Measurements from ENCODE around the gene DSCAML1.

Gene DSCAML1

GRCh38 chr11:117549417-117549816, 247.6 kb downstream of the DSCAML1 start:
- no peak for DNase-seq (ENCODE audit: low read depth in 3 of 3)

DNA sequence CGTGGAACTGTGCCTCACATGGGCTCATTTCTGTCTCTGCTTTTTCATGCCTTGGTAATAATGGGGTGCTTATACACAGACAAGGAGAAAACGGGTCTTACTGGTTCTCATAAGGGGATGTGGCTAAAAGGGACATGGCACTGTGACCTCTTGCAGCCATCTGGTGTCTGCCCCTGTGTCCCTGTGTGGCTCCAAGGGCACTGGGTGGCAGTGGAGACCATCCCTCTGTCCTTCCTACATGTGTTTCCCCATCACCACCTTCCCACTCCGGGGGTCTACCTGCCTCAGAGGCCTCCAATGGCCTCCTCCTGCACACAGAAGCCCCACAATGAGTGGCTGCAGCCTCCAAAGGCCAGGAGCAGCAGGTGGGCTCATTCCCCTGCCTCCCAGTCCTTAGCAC, 248.1 kb downstream of the DSCAML1 start:
- DNase-seq (ENCODE audit: low read depth in 3 of 3) = no peak

DNA sequence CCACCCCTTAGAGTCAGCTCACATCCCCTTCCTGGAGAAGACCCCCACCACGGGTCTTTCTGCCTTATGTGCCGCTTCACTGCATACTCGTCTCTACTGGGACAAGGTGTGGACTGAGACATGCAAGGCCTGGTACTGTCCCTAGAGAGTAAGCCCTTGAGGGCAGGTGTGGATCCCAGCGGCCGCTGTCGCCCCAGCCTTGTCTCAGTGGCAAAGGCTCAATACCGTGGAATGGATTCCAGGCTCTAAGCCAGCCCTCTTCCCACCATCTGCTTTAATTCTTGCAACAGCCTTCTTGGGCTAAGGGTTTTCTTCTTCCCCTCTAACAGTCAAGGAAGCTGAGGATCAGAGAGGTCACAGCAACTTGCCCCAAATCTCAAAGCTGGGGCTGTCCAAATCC, 249.1 kb downstream of the DSCAML1 start:
- no peak for DNase-seq (ENCODE audit: low read depth in 3 of 3)

GRCh38 chr11:117547195-117547850, 249.7 kb downstream of the DSCAML1 start:
- DNase-seq (ENCODE audit: low read depth in 3 of 3) = no peak

- DNase-seq (ENCODE audit: low read depth in 3 of 3) = no peak
These were observed 250.4 kb downstream of the DSCAML1 start for GRCh38 chr11:117546431-117547194.

- no peak for DNase-seq (ENCODE audit: low read depth in 3 of 3)
These were observed 251.3 kb downstream of the DSCAML1 start for GRCh38 chr11:117545706-117546105.

- DNase-seq (ENCODE audit: low read depth in 3 of 3) = no peak
These were observed 252.8 kb downstream of the DSCAML1 start for GRCh38 chr11:117544130-117544800.

- DNase-seq (ENCODE audit: low read depth in 3 of 3) = no peak
These were observed 255.8 kb downstream of the DSCAML1 start for GRCh38 chr11:117541211-117541610.

- no peak for DNase-seq (ENCODE audit: low read depth in 3 of 3)
These were observed 258.5 kb downstream of the DSCAML1 start for GRCh38 chr11:117538263-117539135.

GRCh38 chr11:117535850-117536411, 261.1 kb downstream of the DSCAML1 start:
- no peak for DNase-seq (ENCODE audit: low read depth in 3 of 3)

DNA sequence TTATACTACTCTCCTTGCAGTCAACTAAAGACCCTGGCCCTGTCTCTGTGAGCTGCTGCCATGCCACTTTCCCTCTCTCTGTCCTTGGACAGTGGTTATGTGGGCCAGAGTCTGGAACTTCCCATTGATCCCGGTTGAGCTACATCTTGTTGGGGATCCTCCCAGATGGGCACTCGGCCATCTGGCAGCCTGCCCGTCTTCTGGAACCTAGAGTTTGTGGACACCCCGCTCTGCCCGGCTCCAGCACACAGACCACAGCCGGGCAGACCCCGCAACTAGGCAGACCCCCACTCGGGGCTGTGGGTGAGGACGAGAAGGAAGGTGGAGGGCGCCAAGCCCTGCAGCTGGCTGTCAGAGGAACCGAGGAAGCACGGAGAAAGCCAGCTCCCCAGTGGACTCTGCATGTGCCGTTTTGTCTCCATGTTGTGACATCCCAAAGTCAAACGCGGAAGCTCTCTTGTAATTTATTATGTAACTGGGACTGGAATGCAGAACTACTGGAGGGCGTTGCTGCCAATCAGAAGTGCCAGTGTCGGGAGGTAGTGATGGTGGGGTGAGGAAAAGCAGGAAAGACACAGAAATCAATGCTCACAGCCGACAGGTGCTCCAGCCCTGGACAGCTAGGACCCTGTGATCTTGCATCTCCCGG, 261.7 kb downstream of the DSCAML1 start:
- DNase-seq (ENCODE audit: low read depth in 3 of 3) = no peak

DNA sequence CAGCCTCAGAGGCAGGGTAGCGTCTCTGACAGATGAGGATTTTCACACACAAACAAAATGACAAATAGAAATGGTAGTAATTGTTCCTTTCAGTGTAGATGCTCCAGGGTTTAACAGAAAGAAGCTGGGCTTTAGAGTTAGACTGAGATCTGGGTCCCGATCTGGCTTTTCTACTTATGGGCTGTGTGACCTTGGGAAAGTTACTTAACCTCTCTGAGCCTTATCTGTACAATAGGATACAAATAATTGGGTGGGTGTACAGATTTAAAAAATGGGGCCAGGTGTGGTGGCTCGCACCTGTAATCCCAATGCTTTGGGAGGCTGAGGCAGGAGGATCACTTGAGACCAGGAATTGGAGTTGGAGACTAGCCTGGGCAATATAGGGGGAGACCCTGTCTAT, 264.4 kb downstream of the DSCAML1 start:
- DNase-seq (ENCODE audit: low read depth in 3 of 3) = no peak

DNA sequence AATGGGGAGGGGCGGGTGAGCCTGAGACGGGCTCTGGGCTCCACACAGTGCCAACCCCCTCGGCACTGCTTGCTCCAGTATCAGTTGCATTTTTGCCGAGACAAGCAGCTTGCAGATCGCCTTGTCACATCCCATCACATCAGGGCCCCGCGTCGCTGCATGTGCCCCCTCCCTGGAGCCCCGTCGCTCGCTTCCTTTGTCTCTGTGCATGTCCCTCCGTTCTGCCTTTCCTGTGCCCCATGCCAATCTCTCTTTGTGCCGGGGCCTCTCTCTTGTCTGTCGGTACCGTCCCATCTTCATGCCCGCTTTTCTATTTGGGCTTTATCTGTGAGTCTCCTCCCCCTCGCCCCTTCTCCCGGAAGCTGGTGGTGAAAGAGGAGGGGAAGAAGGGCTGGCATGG, 267.2 kb downstream of the DSCAML1 start:
- no peak for DNase-seq (ENCODE audit: low read depth in 3 of 3)

DNA sequence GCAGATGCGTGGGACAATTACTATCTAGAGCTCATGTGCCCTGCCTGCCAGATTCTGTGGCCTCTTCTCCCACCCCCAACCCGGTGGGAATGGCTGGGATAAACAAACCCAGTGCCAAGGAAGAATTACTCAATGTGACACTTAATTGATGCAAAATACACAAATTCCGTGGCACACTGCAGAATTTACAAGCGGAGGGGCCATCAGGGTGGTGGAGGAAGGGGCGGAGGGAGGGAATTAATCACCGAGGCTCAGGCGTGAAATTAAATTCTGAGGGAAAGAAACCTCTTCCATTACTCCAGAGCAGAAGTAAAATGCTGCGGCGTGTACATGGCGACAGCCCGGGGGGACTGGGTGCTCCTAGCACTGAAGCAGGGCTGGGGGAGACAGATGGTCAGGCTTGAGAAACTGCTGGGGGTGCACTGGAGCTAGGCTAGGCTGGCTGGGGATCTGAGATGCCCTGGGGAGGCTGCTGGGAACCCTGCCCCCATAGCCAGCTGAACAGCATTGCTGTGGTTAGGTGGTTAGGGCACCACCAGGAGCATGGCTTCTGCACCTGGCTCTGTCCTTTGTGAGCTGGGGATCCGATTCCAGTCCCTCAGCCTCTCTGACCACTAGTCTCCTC, 268.8 kb downstream of the DSCAML1 start:
- no peak for DNase-seq (ENCODE audit: low read depth in 3 of 3)

- no peak for DNase-seq (ENCODE audit: low read depth in 3 of 3)
These were observed 269.7 kb downstream of the DSCAML1 start for GRCh38 chr11:117527271-117527670.

DNA sequence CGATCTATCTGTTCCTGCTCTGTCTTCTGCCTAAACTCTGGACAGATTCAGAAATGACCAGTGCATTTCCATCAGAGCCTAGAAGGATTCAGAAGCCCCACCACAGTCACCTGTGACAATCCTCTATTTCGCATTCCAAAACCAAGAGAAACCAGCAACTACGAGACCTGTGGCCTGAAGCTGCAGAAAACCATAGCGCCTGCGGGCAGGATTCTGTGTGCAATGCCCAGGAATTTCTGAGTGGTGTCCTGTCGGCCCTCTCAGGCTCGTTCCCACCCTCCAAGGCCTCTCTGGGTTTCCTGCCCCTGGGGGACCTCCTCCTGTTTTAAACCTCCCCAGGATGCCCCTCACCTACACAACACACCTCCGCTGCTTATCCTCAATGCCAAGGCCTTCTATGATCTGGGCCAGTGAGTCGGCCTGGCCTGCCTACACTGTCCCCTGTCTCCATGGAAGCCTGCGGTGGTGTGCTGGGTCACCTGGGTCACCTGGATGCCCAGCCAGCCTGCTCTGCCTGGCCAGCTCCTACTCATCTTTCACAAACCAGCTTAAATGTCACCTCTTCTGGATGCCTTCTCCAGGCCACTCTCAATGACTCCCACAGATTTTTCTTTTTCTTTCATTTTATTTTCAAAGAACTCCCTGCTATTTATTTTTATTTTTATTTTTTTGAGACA, 271.0 kb downstream of the DSCAML1 start:
- no peak for DNase-seq (ENCODE audit: low read depth in 3 of 3)

- no peak for DNase-seq (ENCODE audit: low read depth in 3 of 3)
These were observed 272.4 kb downstream of the DSCAML1 start for GRCh38 chr11:117524468-117525183.

DNA sequence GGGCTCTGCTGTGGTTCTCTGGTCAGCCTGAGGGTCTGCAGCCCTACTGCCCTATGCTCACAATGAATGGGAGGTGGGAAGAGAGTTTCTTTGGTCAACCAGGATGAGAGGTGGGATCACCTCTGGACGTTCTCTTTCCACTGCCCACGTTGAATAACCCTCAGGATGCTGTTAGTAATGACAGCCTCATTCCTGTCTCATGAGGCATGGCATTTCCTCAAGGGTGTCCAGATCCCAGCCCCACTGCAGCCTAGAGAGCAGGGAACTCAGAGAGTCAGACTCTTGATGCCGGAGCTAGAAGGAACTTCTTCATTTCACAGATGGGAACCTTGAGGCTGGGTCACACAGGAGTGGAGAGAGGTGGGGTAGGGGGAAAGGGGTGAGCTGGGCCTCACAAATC, 273.3 kb downstream of the DSCAML1 start:
- no peak for DNase-seq (ENCODE audit: low read depth in 3 of 3)

DNA sequence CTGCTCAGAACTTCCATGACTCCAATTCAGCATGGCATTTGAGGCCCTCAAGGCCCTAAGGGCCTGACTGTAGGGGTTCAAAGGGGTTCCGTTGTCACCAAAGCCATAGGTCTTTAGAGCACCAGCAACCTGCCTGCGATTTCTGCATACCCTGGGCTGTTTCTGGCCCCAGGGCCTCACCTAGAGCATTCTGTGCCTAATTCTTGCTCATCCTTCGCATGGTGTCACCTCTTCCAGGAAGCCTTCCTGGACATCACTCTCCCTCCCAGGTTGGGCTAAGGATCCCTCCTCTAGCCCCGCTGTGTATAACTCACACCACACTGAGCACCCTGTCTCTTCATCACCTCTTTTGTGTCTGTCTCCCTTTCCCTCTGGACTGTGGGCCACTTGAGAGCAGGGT, 275.0 kb downstream of the DSCAML1 start:
- no peak for DNase-seq (ENCODE audit: low read depth in 3 of 3)

Data from stimulated activated CD4-positive, alpha-beta T cell treated with anti-CD3 and anti-CD28 coated beads, TNF-alpha, amount 100 ng/mL, for 48 hours (primary cell).